ENCODE measurements around the gene LRRC25. TPM values are rescaled to one million over a fixed set of nuclear protein-coding genes. Genes with fewer than 3 reads are reported as not detected.

Gene LRRC25
- total and polyA plus RNA-seq, 2 of the 4 experiments (the other 2 are of a cell fraction): 0.03 TPM; not detected in 1

GRCh38 chr19:18436671-18437490 is 39.5 kb upstream of the LRRC25 start:
- Histone ChIP-seq H3K14ac (replicated peaks; ENCODE audit: low read depth, low read length) (peak overlapping the region; percentile 69; the same call in 1 of the 2 replicates), H2BK15ac (ENCODE audit: low read depth, low read length) (peak overlapping the region; percentile 88; the same call in 1 of the 3 replicates), H4K20me1 (ENCODE audit: insufficient read depth, low read length) (peaks cover 50% of the 10 kb centered on the region), H3K18ac (ENCODE audit: low read depth, low read length) (no peak overlapping the region), H2BK20ac (ENCODE audit: low read depth, low read length) (no peak overlapping the region), H3K9me1 (ENCODE audit: insufficient read depth, low read length) (peaks cover 6% of the 10 kb centered on the region; the same call in 1 of the 2 replicates), H3K79me1 (ENCODE audit: low read depth in 1 of 2, low read length in 2 of 2) (peaks cover 2 to 19% of the 10 kb centered on the region in 2 experiments; a peak in 2 of 4 replicates), H2AK9ac (replicated peaks; ENCODE audit: low read depth, low read length, poor library complexity) (peak overlapping the region; percentile 98), H3K9me3 (ENCODE audit: control insufficient read depth, insufficient read depth, low read length) (no peaks in the 10 kb centered on the region), H2BK5ac (ENCODE audit: low read depth, low read length, poor library complexity, severe bottlenecking) (no peak overlapping the region), H3K27ac (ENCODE audit: insufficient read depth, low read length) (no peak overlapping the region; the same call in 1 of the 2 replicates), H4K91ac (ENCODE audit: insufficient read depth, low read depth, low read length) (peak overlapping the region; percentile 83), H2AFZ (replicated peaks; ENCODE audit: low read length, poor library complexity) (peak overlapping the region; percentile 92), H4K5ac (ENCODE audit: low read depth, low read length) (peak overlapping the region; percentile 91), H3K23ac (ENCODE audit: low read depth, low read length) (peak overlapping the region; percentile 34; the same call in 1 of the 2 replicates), H3K4me1 (ENCODE audit: control insufficient read depth, insufficient read depth, low read length) (peaks cover 23% of the 10 kb centered on the region; the same call in 1 of the 2 replicates), H3K4me3 (ENCODE audit: insufficient read depth, low read depth, low read length) (peak overlapping the region; percentile 50), H3K56ac (ENCODE audit: extremely low read depth, insufficient read depth, low read length) (no peak overlapping the region), H2AK5ac (ENCODE audit: low read depth, low read length) (peak overlapping the region; percentile 98), H3K9ac (ENCODE audit: low read depth, low read length) (peak overlapping the region; percentile 39; the same call in 1 of the 2 replicates), H2BK120ac (ENCODE audit: low read depth, low read length) (no peak overlapping the region), H3K4ac (ENCODE audit: low read depth, low read length) (peak overlapping the region; percentile 78), H3K4me2 (ENCODE audit: low read depth, low read length) (peak overlapping the region; percentile 89), H4K8ac (ENCODE audit: low read depth in 2 of 2, low read length in 2 of 2) (peak overlapping the region in 1 of 2 experiments; percentile 88; a peak in 1 of 4 replicates), H3K36me3 (ENCODE audit: control insufficient read depth, insufficient read depth, low read length) (peaks cover 15% of the 10 kb centered on the region; the same call in 1 of the 2 replicates), H3K27me3 (ENCODE audit: control insufficient read depth, insufficient read depth, low read length) (no peaks in the 10 kb centered on the region)
- DNase-seq: peak; percentile 69
- POLR2A ChIA-PET (ENCODE audit: unreplicated experiment): no interaction called here
- intact Hi-C loops (cut with micrococcal nuclease): no loop called here
- BruUV-seq (replicated peaks): no TSS peak
- dilution Hi-C loops (cut with HindIII; ENCODE audit: low sequenced_read_pairs, unreplicated experiment): no loop called here
- CTCF ChIA-PET: no interaction called here
- TF ChIP-seq CEBPB (IDR thresholded peaks at IDR 0.05; ENCODE audit: low read depth, low read length) (no peak), MAZ (IDR thresholded peaks at IDR 0.05; ENCODE audit: borderline replicate concordance, low read depth, low read length) (peak; percentile 54; the same call in 1 of the 2 replicates), MAFK (IDR thresholded peaks at IDR 0.05; ENCODE audit: low read depth, low read length) (no peak)
- in situ Hi-C loops (cut with MboI; ENCODE audit: low sequenced_read_pairs): no loop called here
- ATAC-seq (ENCODE audit: low read depth): peak; percentile 70
- 42% methylated on average over 34 of the region's 67 CpGs; no CpG with 5 or more reads in 1 of the 2 experiments for WGBS, 2 experiments (ENCODE audit: extremely low coverage in 2 of 2, insufficient read length in 1 of 2)
